HEK293 (cell line): ENCODE results near the gene SPTAN1.

ENCODE experiments used
- CTCF ChIA-PET: fragments of 350-600 bp; formaldehyde crosslinking; extraction: SDS; loops from one replicate; lab custom pipeline; 2021; ENCODE audit warnings: antibody characterized with exemption; lab: Yijun Ruan, JAX
- POLR2A ChIA-PET: fragments of 300-600 bp; formaldehyde crosslinking; extraction: SDS; loops from one replicate; lab custom pipeline; 2020; ENCODE audit warnings: antibody characterized with exemption, inconsistent platforms; lab: Yijun Ruan, JAX
- H3K27ac ChIP-seq: fragments of 200-500 bp; sonication (Bioruptor generic); 2 replicates; pipeline ENCODE4 v1.5.1; 2014; ENCODE audit warnings: low read depth, low read length, control low read depth, inconsistent platforms; ENCODE audit errors: extremely low read depth
- H3K36me3 ChIP-seq, 2 experiments: fragments of 200-500 bp in 1 of 2; sonication (Bioruptor generic) in 1 of 2; 1 replicate in 1 of 2; 2 replicates in 1 of 2; pipeline ENCODE4 v1.5.1; 2014 to 2017; ENCODE audit warnings: inconsistent platforms in 2 of 2, low read length in 2 of 2; ENCODE audit not compliant: control insufficient read depth in 2 of 2, insufficient read depth in 1 of 2
- H3K4me1 ChIP-seq: fragments of 200-500 bp; sonication (Bioruptor generic); 2 replicates; pipeline ENCODE4 v1.5.1; 2014; ENCODE audit warnings: mild to moderate bottlenecking, low read length, inconsistent platforms; ENCODE audit not compliant: control insufficient read depth, insufficient read depth
- H3K4me3 ChIP-seq: 2 replicates; pipeline ENCODE4 v1.5.1; 2011; ENCODE audit warnings: low read depth, mild to moderate bottlenecking, control low read depth, low read length, moderate library complexity
- H3K9me3 ChIP-seq: fragments of 200-500 bp; sonication (Bioruptor generic); 2 replicates; pipeline ENCODE4 v1.5.1; 2014; ENCODE audit warnings: low read depth, low read length, inconsistent platforms; ENCODE audit not compliant: control insufficient read depth, insufficient read depth
- GLIS2 ChIP-seq: fragments of 450-650 bp; formaldehyde crosslinking; IDR thresholded peaks from 2 replicates; pipeline ENCODE4 v1.5.1; 2016; ENCODE audit warnings: missing biosample characterization, missing genetic modification characterization
- HIC1 ChIP-seq: fragments of 450-650 bp; formaldehyde crosslinking; IDR thresholded peaks from 2 replicates; pipeline ENCODE4 v1.5.1; 2016; ENCODE audit warnings: missing biosample characterization, missing genetic modification characterization
- KLF1 ChIP-seq: fragments of 450-650 bp; formaldehyde crosslinking; IDR thresholded peaks from 2 replicates; pipeline ENCODE4 v1.5.1; 2016; ENCODE audit warnings: missing biosample characterization, missing genetic modification characterization
- KLF8 ChIP-seq: fragments of 450-650 bp; formaldehyde crosslinking; IDR thresholded peaks from 2 replicates; pipeline ENCODE4 v1.5.1; 2016; ENCODE audit warnings: missing biosample characterization, missing genetic modification characterization
- MYNN ChIP-seq: fragments of 450-650 bp; formaldehyde crosslinking; IDR thresholded peaks from 2 replicates; pipeline ENCODE4 v1.5.1; 2016; ENCODE audit warnings: missing biosample characterization, missing genetic modification characterization, borderline replicate concordance
- OVOL3 ChIP-seq: fragments of 450-650 bp; formaldehyde crosslinking; IDR thresholded peaks from 2 replicates; pipeline ENCODE4 v1.5.1; 2016; ENCODE audit warnings: missing biosample characterization, missing genetic modification characterization
- PRDM10 ChIP-seq: fragments of 450-650 bp; formaldehyde crosslinking; IDR thresholded peaks from 2 replicates; pipeline ENCODE4 v1.5.1; 2016; ENCODE audit warnings: missing biosample characterization, missing genetic modification characterization
- SCRT2 ChIP-seq: fragments of 450-650 bp; formaldehyde crosslinking; IDR thresholded peaks from 2 replicates; pipeline ENCODE4 v1.5.1; 2016; ENCODE audit warnings: missing biosample characterization, missing genetic modification characterization
- YY1 ChIP-seq: fragments of 450-650 bp; formaldehyde crosslinking; IDR thresholded peaks from 2 replicates; pipeline ENCODE4 v1.5.1; 2018; ENCODE audit warnings: missing biosample characterization, missing genetic modification characterization
- ZFP37 ChIP-seq: fragments of 450-650 bp; formaldehyde crosslinking; IDR thresholded peaks from 2 replicates; pipeline ENCODE4 v1.5.1; 2016; ENCODE audit warnings: missing biosample characterization, missing genetic modification characterization
- ZIC2 ChIP-seq: fragments of 450-650 bp; formaldehyde crosslinking; IDR thresholded peaks from 2 replicates; pipeline ENCODE4 v1.5.1; 2016; ENCODE audit warnings: missing biosample characterization, missing genetic modification characterization
- ZNF133 ChIP-seq: fragments of 450-650 bp; formaldehyde crosslinking; IDR thresholded peaks from 2 replicates; pipeline ENCODE4 v1.5.1; 2016; ENCODE audit warnings: missing biosample characterization, missing genetic modification characterization
- ZNF26 ChIP-seq: fragments of 450-650 bp; formaldehyde crosslinking; IDR thresholded peaks from 2 replicates; pipeline ENCODE4 v1.5.1; 2016; ENCODE audit warnings: missing biosample characterization, missing genetic modification characterization
- ZNF292 ChIP-seq: fragments of 450-650 bp; formaldehyde crosslinking; IDR thresholded peaks from 2 replicates; pipeline ENCODE4 v1.5.1; 2016; ENCODE audit warnings: low read depth, missing biosample characterization, missing genetic modification characterization, borderline replicate concordance
- ZNF558 ChIP-seq: fragments of 450-650 bp; formaldehyde crosslinking; IDR thresholded peaks from 2 replicates; pipeline ENCODE4 v1.5.1; 2016; ENCODE audit warnings: missing biosample characterization, missing genetic modification characterization
- ZNF610 ChIP-seq: fragments of 450-650 bp; formaldehyde crosslinking; IDR thresholded peaks from 2 replicates; pipeline ENCODE4 v1.5.1; 2016; ENCODE audit warnings: missing biosample characterization, missing genetic modification characterization, borderline replicate concordance
- ZNF654 ChIP-seq: fragments of 450-650 bp; formaldehyde crosslinking; IDR thresholded peaks from 2 replicates; pipeline ENCODE4 v1.5.1; 2016; ENCODE audit warnings: low read depth, missing biosample characterization, missing genetic modification characterization
- ZNF677 ChIP-seq: fragments of 450-650 bp; IDR thresholded peaks from 2 replicates; pipeline ENCODE4 v1.5.0; 2018; ENCODE audit warnings: missing biosample characterization, mild to moderate bottlenecking, missing genetic modification characterization, moderate library complexity
- ZNF777 ChIP-seq: fragments of 450-650 bp; formaldehyde crosslinking; IDR thresholded peaks from 2 replicates; pipeline ENCODE4 v1.5.1; 2017; ENCODE audit warnings: missing biosample characterization, missing genetic modification characterization, borderline replicate concordance
- ZNF792 ChIP-seq: fragments of 450-650 bp; formaldehyde crosslinking; IDR thresholded peaks from 2 replicates; pipeline ENCODE4 v1.5.1; 2016; ENCODE audit warnings: missing biosample characterization, missing genetic modification characterization
- ZSCAN18 ChIP-seq: fragments of 450-650 bp; formaldehyde crosslinking; IDR thresholded peaks from 2 replicates; pipeline ENCODE4 v1.5.1; 2016; ENCODE audit warnings: missing biosample characterization, missing genetic modification characterization
- ZXDB ChIP-seq: fragments of 450-650 bp; formaldehyde crosslinking; IDR thresholded peaks from 2 replicates; pipeline ENCODE4 v1.5.1; 2016; ENCODE audit warnings: missing biosample characterization, missing genetic modification characterization

SPTAN1 gene

GRCh38 chr9:128628471-128629048 lies 76.2 kb downstream of the SPTAN1 start:
- H3K9me3 ChIP-seq, result no peaks in the 10 kb centered on the region
- POLR2A ChIA-PET, result no interaction called here
- H3K4me3 ChIP-seq, result no peak overlapping the region
- no peak overlapping the region for H3K27ac ChIP-seq
- CTCF ChIA-PET, result no interaction called here
- TF ChIP-seq ZIC2, result 0 out of 2 replicates have a peak, but pooled peaks have one; percentile 16
- no peak for TF ChIP-seq KLF8
- TF ChIP-seq ZNF654 (tag by site-specific recombination), result no peak
- TF ChIP-seq MYNN, result no peak
- TF ChIP-seq HIC1 (tag by site-specific recombination), result peak; percentile 87
- TF ChIP-seq ZNF610 (tag by site-specific recombination), result no peak
- no peak for TF ChIP-seq ZNF133 (tag by site-specific recombination)
- no peak for TF ChIP-seq ZNF777 (tag by site-specific recombination)
- no peak for TF ChIP-seq ZNF26 (tag by site-specific recombination)
- no peak for TF ChIP-seq OVOL3 (tag by site-specific recombination)
- TF ChIP-seq SCRT2 (tag by site-specific recombination), result no peak
- TF ChIP-seq ZSCAN18 (tag by site-specific recombination), result no peak
- no peak for TF ChIP-seq YY1 (tag by site-specific recombination)
- TF ChIP-seq ZNF292 (tag by site-specific recombination), result no peak
- TF ChIP-seq ZFP37 (tag by site-specific recombination), result no peak
- no peak for TF ChIP-seq ZXDB (tag by site-specific recombination)
- TF ChIP-seq GLIS2 (tag by site-specific recombination), result no peak
- 0 out of 2 replicates have a peak, but pooled peaks have one; percentile 28 for TF ChIP-seq KLF1 (tag by site-specific recombination)
- TF ChIP-seq PRDM10 (tag by site-specific recombination), result peak; percentile 83
- no peak for TF ChIP-seq ZNF558 (tag by site-specific recombination)
- TF ChIP-seq ZNF792 (tag by site-specific recombination), result no peak
- no peak for TF ChIP-seq ZNF677 (tag by site-specific recombination)
- H3K36me3 ChIP-seq, result peaks cover 0 to 92% of the 10 kb centered on the region in 2 experiments; a peak in 2 of 3 replicates
- H3K4me1 ChIP-seq, result no peaks in the 10 kb centered on the region
